NCI-H2029 (cell line): ENCODE measurements around the gene ZC3H18.

Experiments used
- DNase-seq: peaks from one replicate; lab custom pipeline; 2025; lab: John Stamatoyannopoulos, UW

ZC3H18 gene

GRCh38 chr16:88639231-88640038, 69.2 kb downstream of the ZC3H18 start:
- DNase-seq = peak; percentile 16

DNA sequence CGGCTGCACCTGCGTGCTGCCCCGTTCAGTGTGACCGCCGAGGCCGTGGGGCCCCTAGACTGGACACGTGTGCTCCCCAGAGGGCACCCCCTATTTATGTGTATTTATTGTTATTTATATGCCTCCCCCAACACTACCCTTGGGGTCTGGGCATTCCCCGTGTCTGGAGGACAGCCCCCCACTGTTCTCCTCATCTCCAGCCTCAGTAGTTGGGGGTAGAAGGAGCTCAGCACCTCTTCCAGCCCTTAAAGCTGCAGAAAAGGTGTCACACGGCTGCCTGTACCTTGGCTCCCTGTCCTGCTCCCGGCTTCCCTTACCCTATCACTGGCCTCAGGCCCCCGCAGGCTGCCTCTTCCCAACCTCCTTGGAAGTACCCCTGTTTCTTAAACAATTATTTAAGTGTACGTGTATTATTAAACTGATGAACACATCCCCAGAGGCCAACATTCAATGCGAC, 69.9 kb downstream of the ZC3H18 start:
- DNase-seq = no peak

GRCh38 chr16:88640498-88641247, 70.5 kb downstream of the ZC3H18 start:
- no peak for DNase-seq

GRCh38 chr16:88642881-88643643, 72.9 kb downstream of the ZC3H18 start:
- DNase-seq = no peak

- DNase-seq = no peak
Measured at GRCh38 chr16:88643644-88643932, 73.4 kb downstream of the ZC3H18 start.

DNA sequence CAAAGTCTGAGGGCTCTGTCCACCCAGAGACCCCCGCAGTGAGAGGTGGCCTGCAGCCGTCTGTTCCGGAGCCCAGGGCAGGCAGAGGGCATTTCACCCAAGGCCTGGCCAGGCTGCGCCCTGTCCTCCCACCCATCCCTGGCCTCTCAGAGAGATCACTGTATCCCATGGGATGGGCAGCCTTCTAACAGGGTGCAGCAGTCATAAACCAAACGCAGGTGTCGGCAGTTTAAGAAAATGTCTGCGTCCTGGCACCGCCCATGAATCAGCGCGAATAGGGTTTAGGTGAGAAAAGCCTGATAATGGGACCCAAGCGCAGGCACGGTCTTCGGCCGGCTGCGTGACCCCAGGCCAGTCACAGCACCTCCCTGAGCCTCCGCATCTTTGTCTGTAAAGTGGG, 75.3 kb downstream of the ZC3H18 start:
- no peak for DNase-seq

- no peak for DNase-seq
Measured at GRCh38 chr16:88645941-88646340, 75.7 kb downstream of the ZC3H18 start.

GRCh38 chr16:88646345-88647034, 76.3 kb downstream of the ZC3H18 start:
- DNase-seq = no peak

DNA sequence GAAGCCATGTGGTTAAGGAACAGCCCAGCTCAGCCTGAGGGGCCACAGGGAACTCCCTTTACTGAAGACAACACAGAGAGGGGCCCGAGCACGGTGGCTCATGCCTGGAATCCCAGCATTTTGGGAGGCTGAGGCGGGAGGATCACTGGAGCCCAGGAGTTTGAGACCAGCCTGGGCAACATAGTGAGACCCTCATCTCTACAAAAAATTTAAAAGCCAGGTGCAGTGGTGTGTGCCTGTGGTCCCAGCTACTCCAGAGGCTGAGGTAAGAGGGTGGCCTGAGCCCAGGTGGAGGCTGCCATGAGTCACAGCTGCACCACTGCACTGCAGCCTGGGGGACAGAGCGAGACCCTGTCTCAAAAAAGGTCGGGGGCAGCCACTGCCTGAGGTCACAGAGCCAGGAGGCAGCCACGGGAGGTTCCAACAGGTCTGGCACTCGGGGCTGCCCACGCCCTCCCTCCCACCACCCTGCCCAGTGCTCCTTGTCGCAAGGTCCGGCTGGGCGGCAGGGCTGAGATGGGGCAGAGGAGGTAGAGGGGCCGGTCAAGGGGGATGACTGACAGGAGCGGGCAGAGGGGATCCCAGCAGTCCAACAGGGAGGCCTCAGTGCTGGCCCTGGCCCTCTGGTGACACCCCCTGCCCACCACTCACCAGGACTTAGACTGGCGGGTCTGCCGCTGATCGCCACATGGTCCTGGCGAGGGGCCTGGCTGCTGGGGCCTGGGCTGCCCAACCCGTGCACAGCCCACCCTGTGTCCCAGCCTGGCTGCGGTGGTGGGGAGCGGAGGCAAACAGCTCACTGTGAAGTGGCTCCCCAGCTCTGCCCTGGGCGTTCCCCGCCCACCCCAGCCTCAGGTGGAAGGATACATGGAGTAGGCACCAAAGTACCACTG, 77.2 kb downstream of the ZC3H18 start:
- DNase-seq = no peak

DNA sequence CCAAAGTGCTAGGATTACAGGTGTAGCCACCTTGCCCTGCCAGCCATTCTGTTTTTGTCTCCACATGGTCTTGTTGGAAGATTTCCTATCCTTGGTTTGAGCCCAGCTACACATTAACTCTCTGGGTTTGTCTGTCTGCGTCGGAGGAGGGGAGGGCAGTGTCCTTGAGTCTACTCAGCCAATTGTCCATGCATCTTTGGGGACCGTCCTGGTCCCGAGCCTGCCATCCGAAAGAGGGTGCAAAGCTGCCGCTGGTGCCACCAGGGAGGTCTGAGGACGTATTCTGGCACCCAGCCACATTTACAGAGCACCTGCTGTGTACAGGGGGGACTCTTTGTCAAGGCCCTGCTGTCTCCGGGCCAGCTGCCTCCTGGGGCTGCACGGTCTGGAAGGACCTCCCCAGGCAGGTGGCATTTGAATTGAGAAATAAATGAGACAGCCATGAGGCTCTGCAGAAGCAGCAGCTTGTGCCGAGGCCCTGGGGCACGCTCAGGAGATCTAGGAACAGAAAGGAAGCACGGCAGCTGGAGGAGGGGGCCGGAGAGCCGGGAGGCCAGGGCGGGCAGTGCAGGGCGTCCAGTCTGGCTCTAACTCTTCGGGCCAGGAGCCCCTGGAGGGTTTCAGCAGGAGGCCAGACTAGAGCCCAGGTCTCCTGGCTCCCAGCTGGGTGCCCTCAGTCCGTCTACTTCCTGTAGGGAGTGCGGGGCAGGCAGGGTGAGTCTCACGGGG, 79.2 kb downstream of the ZC3H18 start:
- DNase-seq = peak; percentile 33

GRCh38 chr16:88649924-88650748, 79.9 kb downstream of the ZC3H18 start:
- no peak for DNase-seq

DNA sequence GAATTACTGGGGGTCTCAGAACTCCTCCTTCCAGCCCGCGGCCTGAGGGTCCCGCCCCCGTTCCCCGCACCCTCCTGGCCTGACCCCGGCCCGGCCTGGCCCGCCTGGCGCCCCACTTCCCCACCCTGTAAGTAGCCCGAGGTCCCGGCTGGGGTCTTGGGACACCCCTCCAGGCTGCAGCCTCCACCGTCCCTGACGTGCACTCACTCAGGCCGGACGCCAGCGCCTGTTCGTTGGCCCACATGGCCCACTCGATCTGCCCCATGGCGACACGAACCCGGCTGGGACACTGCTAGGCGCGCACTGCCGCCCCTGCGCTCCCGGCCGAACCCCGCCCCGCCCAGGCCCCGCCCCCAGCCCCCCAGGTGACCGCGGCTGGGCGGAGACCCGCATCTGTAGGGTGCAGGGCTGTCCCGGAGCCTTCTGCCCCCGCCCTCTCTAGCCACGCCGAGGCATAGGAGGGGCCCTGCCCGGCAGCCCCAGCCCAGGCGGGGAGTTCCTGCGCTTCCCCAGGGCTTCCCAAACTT, 80.6 kb downstream of the ZC3H18 start, which contains the start of gene CYBA:
TSS of gene CYBA (minus strand) at position 305 of the 527 bp plus-strand sequence. CDS start at position 265, 40 bp downstream.
- DNase-seq = peak; percentile 13

GRCh38 chr16:88651276-88651988, 81.2 kb downstream of the ZC3H18 start:
- DNase-seq = peak; percentile 63

GRCh38 chr16:88651989-88652761, 82.0 kb downstream of the ZC3H18 start:
- no peak for DNase-seq

- DNase-seq = no peak
Measured at GRCh38 chr16:88652762-88653063, 82.5 kb downstream of the ZC3H18 start.

DNA sequence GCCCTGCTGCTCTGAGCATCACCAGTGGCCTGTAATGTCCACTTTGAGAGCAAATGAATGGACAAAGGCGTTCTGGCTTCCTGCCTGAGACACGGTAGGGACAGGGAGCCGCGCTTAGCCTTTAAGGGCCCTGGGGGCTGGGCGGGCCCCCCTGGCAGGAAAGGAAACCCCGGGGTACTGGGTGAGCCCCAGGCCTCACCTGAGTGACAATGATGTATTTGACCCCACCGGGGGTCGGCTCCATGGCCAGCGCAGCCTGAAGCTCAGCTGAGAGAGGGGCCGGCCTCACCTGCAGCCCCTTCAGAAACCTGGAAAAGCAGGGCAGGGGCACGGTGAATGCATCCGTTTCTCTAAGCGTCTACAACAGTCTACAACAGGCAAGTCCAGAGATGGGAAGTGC, 82.9 kb downstream of the ZC3H18 start:
- no peak for DNase-seq

GRCh38 chr16:88653596-88654362, 83.6 kb downstream of the ZC3H18 start:
- no peak for DNase-seq
